GM19463 (cell line): ENCODE results near the gene ODF2.
"Not testable (repeated sequence)": the region's sequence is repeated elsewhere in the genome, so short reads cannot be mapped to it uniquely, and the experiment has no call there.

Source experiments
- ATAC-seq: cut with Tn5 transposase; IDR thresholded peaks from one replicate; pipeline ENCODE4 v1.9.1; 2021; ENCODE audit warnings: mild to moderate bottlenecking, moderate library complexity; ENCODE audit not compliant: unreplicated experiment

The ODF2 gene

GRCh38 chr9:128482186-128482585 lies 26.4 kb downstream of the ODF2 start:
- no peak for ATAC-seq

GRCh38 chr9:128484686-128485413 lies 29.0 kb downstream of the ODF2 start:
- no peak for ATAC-seq

GRCh38 chr9:128485414-128485855 lies 29.6 kb downstream of the ODF2 start:
- no peak for ATAC-seq

GRCh38 chr9:128486201-128486600 lies 30.4 kb downstream of the ODF2 start:
- ATAC-seq, result no peak

- ATAC-seq, result no peak
Measured at GRCh38 chr9:128493424-128493823, 37.6 kb downstream of the ODF2 start.

GRCh38 chr9:128494108-128494745 lies 38.4 kb downstream of the ODF2 start:
- ATAC-seq, result no peak

- ATAC-seq, result no peak
Measured at GRCh38 chr9:128494746-128495129, 38.9 kb downstream of the ODF2 start.

- no peak for ATAC-seq
Measured at GRCh38 chr9:128495296-128495695, 39.5 kb downstream of the ODF2 start.

- ATAC-seq, result no peak
Measured at GRCh38 chr9:128495804-128496417, 40.1 kb downstream of the ODF2 start.

- no peak for ATAC-seq
Measured at GRCh38 chr9:128497824-128498610, 42.2 kb downstream of the ODF2 start.

GRCh38 chr9:128498911-128499310 lies 43.1 kb downstream of the ODF2 start:
- ATAC-seq, result no peak

GRCh38 chr9:128499920-128500319 lies 44.1 kb downstream of the ODF2 start:
- no peak for ATAC-seq

- not testable (repeated sequence) for ATAC-seq
Measured at GRCh38 chr9:128503415-128503825, 47.6 kb downstream of the ODF2 start.

- no peak for ATAC-seq
Measured at GRCh38 chr9:128503870-128504269, 48.1 kb downstream of the ODF2 start.

- ATAC-seq, result peak; percentile 95
Measured at GRCh38 chr9:128504485-128505413, 48.9 kb downstream of the ODF2 start, which contains the start of gene GLE1. Gene GLE1, plus strand, starts transcription at chr9:128504719. Its CDS starts 87 bp downstream, at chr9:128504806.

- no peak for ATAC-seq
Measured at GRCh38 chr9:128505414-128505765, 49.6 kb downstream of the ODF2 start.

GRCh38 chr9:128505906-128506305 lies 50.1 kb downstream of the ODF2 start:
- ATAC-seq, result not testable (repeated sequence)

GRCh38 chr9:128512820-128513219 lies 57.0 kb downstream of the ODF2 start:
- no peak for ATAC-seq

GRCh38 chr9:128521956-128522355 lies 66.2 kb downstream of the ODF2 start:
- no peak for ATAC-seq
